Measurements from ENCODE around the gene ZFAND3.

ZFAND3 gene

GRCh38 chr6:38088829-38089228 is 269.3 kb downstream of the ZFAND3 start:
- no peak for TF ChIP-seq CTCF (IDR thresholded peaks at IDR 0.05; ENCODE audit: borderline replicate concordance, insufficient read depth, low read depth, low read length)
- H3K4me3 ChIP-seq (ENCODE audit: low read depth, low read length) = no peak overlapping the region

GRCh38 chr6:38091613-38092012 is 272.1 kb downstream of the ZFAND3 start:
- H3K4me3 ChIP-seq (ENCODE audit: low read depth, low read length) = no peak overlapping the region
- TF ChIP-seq CTCF (IDR thresholded peaks at IDR 0.05; ENCODE audit: borderline replicate concordance, insufficient read depth, low read depth, low read length) = no peak

- no peak overlapping the region for H3K4me3 ChIP-seq (ENCODE audit: low read depth, low read length)
- no peak for TF ChIP-seq CTCF (IDR thresholded peaks at IDR 0.05; ENCODE audit: borderline replicate concordance, insufficient read depth, low read depth, low read length)
Observed at GRCh38 chr6:38092465-38092864, 272.9 kb downstream of the ZFAND3 start.

GRCh38 chr6:38092964-38093363 is 273.4 kb downstream of the ZFAND3 start:
- no peak for TF ChIP-seq CTCF (IDR thresholded peaks at IDR 0.05; ENCODE audit: borderline replicate concordance, insufficient read depth, low read depth, low read length)
- no peak overlapping the region for H3K4me3 ChIP-seq (ENCODE audit: low read depth, low read length)

GRCh38 chr6:38095054-38095453 is 275.5 kb downstream of the ZFAND3 start:
- no peak overlapping the region for H3K4me3 ChIP-seq (ENCODE audit: low read depth, low read length)
- no peak for TF ChIP-seq CTCF (IDR thresholded peaks at IDR 0.05; ENCODE audit: borderline replicate concordance, insufficient read depth, low read depth, low read length)

GRCh38 chr6:38099221-38099620 is 279.7 kb downstream of the ZFAND3 start:
- no peak overlapping the region for H3K4me3 ChIP-seq (ENCODE audit: low read depth, low read length)
- TF ChIP-seq CTCF (IDR thresholded peaks at IDR 0.05; ENCODE audit: borderline replicate concordance, insufficient read depth, low read depth, low read length) = no peak

- no peak overlapping the region for H3K4me3 ChIP-seq (ENCODE audit: low read depth, low read length)
- no peak for TF ChIP-seq CTCF (IDR thresholded peaks at IDR 0.05; ENCODE audit: borderline replicate concordance, insufficient read depth, low read depth, low read length)
Observed at GRCh38 chr6:38100380-38100779, 280.9 kb downstream of the ZFAND3 start.
